Stimulated activated naive B cell treated with anti-CD40 and anti-IgM and Interleukin-4, amounts not matched to agents 10 μg/mL and 1 μg/mL and 100 μg/mL, for 72 hours (primary cell): ENCODE measurements around the gene SCARB1.
A peak's percentile ranks its signal among the peaks of the same experiment; 100 is the strongest.

Experiments
- ATAC-seq, 2 donors: fragments of 150-1000 bp; cut with Tn5 transposase; replicated peaks; 2 replicates each; pipeline ENCODE4 v1.10.0; 2021; ENCODE audit warnings: moderate library complexity in 1 of 2
- DNase-seq: peaks from one replicate; pipeline ENCODE4 v3.0.0; 2021
- H3K27ac Mint-ChIP-seq: one replicate; pipeline ENCODE4 v1.8.0; 2022; ENCODE audit warnings: mild to moderate bottlenecking, mixed read lengths
- H3K27me3 Mint-ChIP-seq, 2 donors: one replicate each; pipeline ENCODE4 v1.8.0; 2022; ENCODE audit warnings: mixed read lengths in 2 of 2
- H3K36me3 Mint-ChIP-seq, 2 donors: one replicate each; pipeline ENCODE4 v1.8.0; 2022; ENCODE audit warnings: mixed read lengths in 2 of 2, mild to moderate bottlenecking in 1 of 2
- H3K4me1 Mint-ChIP-seq, 2 donors: one replicate each; pipeline ENCODE4 v1.8.0; 2022; ENCODE audit warnings: mixed read lengths in 2 of 2, mild to moderate bottlenecking in 1 of 2
- H3K4me3 Mint-ChIP-seq, 2 donors: one replicate each; pipeline ENCODE4 v1.8.0; 2022; ENCODE audit warnings: mild to moderate bottlenecking in 2 of 2, mixed read lengths in 2 of 2, moderate library complexity in 1 of 2
- H3K9me3 Mint-ChIP-seq, 2 donors: one replicate each; pipeline ENCODE4 v1.8.0; 2022; ENCODE audit warnings: mixed read lengths in 2 of 2, mild to moderate bottlenecking in 1 of 2

The SCARB1 gene

GRCh38 chr12:124771462-124772288 lies 92.0 kb downstream of the SCARB1 start:
- peak overlapping the region; percentile 40 to 45 for H3K4me3 Mint-ChIP-seq
- peaks cover 37 to 65% of the 10 kb centered on the region in 2 donors for H3K4me1 Mint-ChIP-seq
- H3K9me3 Mint-ChIP-seq, result peaks cover 4% of the 10 kb centered on the region in 2 donors
- no peak for ATAC-seq
- peak overlapping the region; percentile 31 for H3K27ac Mint-ChIP-seq
- H3K36me3 Mint-ChIP-seq, result peaks cover 4 to 16% of the 10 kb centered on the region in 2 donors
- peaks cover 7 to 12% of the 10 kb centered on the region in 2 donors for H3K27me3 Mint-ChIP-seq
- DNase-seq, result peak; percentile 73

- peaks cover 7 to 12% of the 10 kb centered on the region in 2 donors for H3K27me3 Mint-ChIP-seq
- ATAC-seq (no peak), DNase-seq (no peak)
- H3K27ac Mint-ChIP-seq, result no peak overlapping the region
- H3K4me3 Mint-ChIP-seq, result no peak overlapping the region
- peaks cover 4% of the 10 kb centered on the region in 2 donors for H3K9me3 Mint-ChIP-seq
- peaks cover 4 to 13% of the 10 kb centered on the region in 2 donors for H3K36me3 Mint-ChIP-seq
- H3K4me1 Mint-ChIP-seq, result peaks cover 38 to 69% of the 10 kb centered on the region in 2 donors
Observed at GRCh38 chr12:124770728-124771127, 92.9 kb downstream of the SCARB1 start.

GRCh38 chr12:124769881-124770512 lies 93.7 kb downstream of the SCARB1 start:
- no peak overlapping the region for H3K27ac Mint-ChIP-seq
- ATAC-seq, result no peak
- peaks cover 37 to 68% of the 10 kb centered on the region in 2 donors for H3K4me1 Mint-ChIP-seq
- H3K27me3 Mint-ChIP-seq, result peaks cover 7 to 12% of the 10 kb centered on the region in 2 donors
- DNase-seq, result no peak
- peaks cover 3 to 4% of the 10 kb centered on the region in 2 donors for H3K9me3 Mint-ChIP-seq
- H3K4me3 Mint-ChIP-seq, result no peak overlapping the region
- peaks cover 3 to 14% of the 10 kb centered on the region in 2 donors for H3K36me3 Mint-ChIP-seq

- H3K9me3 Mint-ChIP-seq, result peaks cover 7 to 10% of the 10 kb centered on the region in 2 donors
- no peak for DNase-seq
- peaks cover 33 to 62% of the 10 kb centered on the region in 2 donors for H3K4me1 Mint-ChIP-seq
- no peak overlapping the region for H3K4me3 Mint-ChIP-seq
- peaks cover 3 to 20% of the 10 kb centered on the region in 2 donors for H3K36me3 Mint-ChIP-seq
- H3K27me3 Mint-ChIP-seq, result peaks cover 7 to 12% of the 10 kb centered on the region in 2 donors
- H3K27ac Mint-ChIP-seq, result no peak overlapping the region
- no peak for ATAC-seq
Observed at GRCh38 chr12:124769163-124769530, 94.5 kb downstream of the SCARB1 start.

- Mint-ChIP-seq H3K9me3 (peaks cover 8 to 10% of the 10 kb centered on the region in 2 donors), H3K36me3 (peaks cover 3 to 17% of the 10 kb centered on the region in 2 donors), H3K4me1 (peaks cover 30 to 61% of the 10 kb centered on the region in 2 donors), H3K27ac (no peak overlapping the region), H3K4me3 (no peak overlapping the region), H3K27me3 (peaks cover 7 to 12% of the 10 kb centered on the region in 2 donors)
- DNase-seq, result no peak
- no peak for ATAC-seq
Observed at GRCh38 chr12:124768452-124769162, 95.1 kb downstream of the SCARB1 start.

GRCh38 chr12:124767066-124767821 lies 96.4 kb downstream of the SCARB1 start:
- H3K4me1 Mint-ChIP-seq, result peaks cover 24 to 58% of the 10 kb centered on the region in 2 donors
- peak overlapping the region; percentile 26 for H3K27ac Mint-ChIP-seq
- ATAC-seq, result peak; percentile 85 to 87
- H3K27me3 Mint-ChIP-seq, result peaks cover 6 to 7% of the 10 kb centered on the region in 2 donors
- H3K4me3 Mint-ChIP-seq, result no peak overlapping the region
- peaks cover 8 to 10% of the 10 kb centered on the region in 2 donors for H3K9me3 Mint-ChIP-seq
- peak; percentile 85 for DNase-seq
- H3K36me3 Mint-ChIP-seq, result peaks cover 3 to 13% of the 10 kb centered on the region in 2 donors

- Mint-ChIP-seq H3K27me3 (peaks cover 1 to 2% of the 10 kb centered on the region in 2 donors), H3K9me3 (peaks cover 8 to 10% of the 10 kb centered on the region in 2 donors), H3K27ac (no peak overlapping the region), H3K36me3 (peaks cover 3 to 13% of the 10 kb centered on the region in 2 donors), H3K4me3 (no peak overlapping the region), H3K4me1 (peaks cover 27 to 58% of the 10 kb centered on the region in 2 donors)
- DNase-seq (no peak), ATAC-seq (peak; percentile 29 to 34)
Observed at GRCh38 chr12:124766727-124767065, 97.0 kb downstream of the SCARB1 start.

GRCh38 chr12:124765581-124766489 lies 97.8 kb downstream of the SCARB1 start:
- peaks cover 3% of the 10 kb centered on the region in 2 donors for H3K27me3 Mint-ChIP-seq
- ATAC-seq, result no peak
- H3K4me3 Mint-ChIP-seq, result peak overlapping the region in 1 of 2 donors; percentile 31
- DNase-seq, result no peak
- peaks cover 3 to 13% of the 10 kb centered on the region in 2 donors for H3K36me3 Mint-ChIP-seq
- H3K4me1 Mint-ChIP-seq, result peaks cover 31 to 60% of the 10 kb centered on the region in 2 donors
- peak overlapping the region; percentile 37 for H3K27ac Mint-ChIP-seq
- peaks cover 8 to 10% of the 10 kb centered on the region in 2 donors for H3K9me3 Mint-ChIP-seq

GRCh38 chr12:124764870-124765580 lies 98.6 kb downstream of the SCARB1 start:
- ATAC-seq (no peak), DNase-seq (no peak)
- H3K4me1 Mint-ChIP-seq, result peaks cover 36 to 60% of the 10 kb centered on the region in 2 donors
- peaks cover 9 to 11% of the 10 kb centered on the region in 2 donors for H3K27me3 Mint-ChIP-seq
- H3K27ac Mint-ChIP-seq, result no peak overlapping the region
- H3K4me3 Mint-ChIP-seq, result no peak overlapping the region
- peaks cover 3 to 13% of the 10 kb centered on the region in 2 donors for H3K36me3 Mint-ChIP-seq
- H3K9me3 Mint-ChIP-seq, result peaks cover 8 to 10% of the 10 kb centered on the region in 2 donors

GRCh38 chr12:124764451-124764850 lies 99.2 kb downstream of the SCARB1 start:
- peaks cover 12 to 16% of the 10 kb centered on the region in 2 donors for H3K27me3 Mint-ChIP-seq
- peaks cover 8 to 10% of the 10 kb centered on the region in 2 donors for H3K9me3 Mint-ChIP-seq
- no peak overlapping the region for H3K4me3 Mint-ChIP-seq
- H3K4me1 Mint-ChIP-seq, result peaks cover 39 to 62% of the 10 kb centered on the region in 2 donors
- peaks cover 3 to 13% of the 10 kb centered on the region in 2 donors for H3K36me3 Mint-ChIP-seq
- peak overlapping the region; percentile 6 for H3K27ac Mint-ChIP-seq
- DNase-seq, result no peak
- no peak for ATAC-seq

GRCh38 chr12:124763594-124763979 lies 100.1 kb downstream of the SCARB1 start:
- H3K36me3 Mint-ChIP-seq, result peaks cover 3 to 13% of the 10 kb centered on the region in 2 donors
- H3K9me3 Mint-ChIP-seq, result peaks cover 8 to 10% of the 10 kb centered on the region in 2 donors
- ATAC-seq, result no peak
- no peak overlapping the region for H3K4me3 Mint-ChIP-seq
- H3K27ac Mint-ChIP-seq, result no peak overlapping the region
- H3K4me1 Mint-ChIP-seq, result peaks cover 41 to 66% of the 10 kb centered on the region in 2 donors
- no peak for DNase-seq
- peaks cover 12 to 20% of the 10 kb centered on the region in 2 donors for H3K27me3 Mint-ChIP-seq

GRCh38 chr12:124762791-124763593 lies 100.7 kb downstream of the SCARB1 start:
- H3K9me3 Mint-ChIP-seq, result peaks cover 8 to 10% of the 10 kb centered on the region in 2 donors
- H3K4me3 Mint-ChIP-seq, result no peak overlapping the region
- DNase-seq (no peak), ATAC-seq (no peak)
- H3K27me3 Mint-ChIP-seq, result peaks cover 12 to 20% of the 10 kb centered on the region in 2 donors
- peaks cover 3 to 13% of the 10 kb centered on the region in 2 donors for H3K36me3 Mint-ChIP-seq
- peaks cover 41 to 66% of the 10 kb centered on the region in 2 donors for H3K4me1 Mint-ChIP-seq
- no peak overlapping the region for H3K27ac Mint-ChIP-seq
